ENCODE measurements around the gene CRTAC1.

DNA sequence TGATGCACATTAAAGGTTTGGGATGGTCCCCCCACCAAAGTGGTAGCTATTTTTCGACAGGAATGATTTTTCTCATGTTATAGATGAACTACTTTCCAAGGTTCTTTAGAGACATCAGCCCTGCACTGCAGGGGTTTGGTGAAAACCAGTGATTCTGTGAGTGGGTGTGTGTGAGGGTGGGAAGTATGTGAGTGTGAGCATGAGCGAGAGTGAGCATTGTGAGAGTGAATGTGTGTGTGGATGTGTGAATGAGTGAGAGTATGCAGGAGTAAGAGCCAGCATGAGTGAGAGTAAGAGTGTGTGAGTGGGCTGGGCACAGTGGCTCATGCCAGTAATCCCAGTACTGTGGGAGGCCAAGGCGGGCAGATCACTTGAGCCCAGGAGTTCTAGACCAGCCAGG, 105.7 kb downstream of the CRTAC1 start:
- TF ChIP-seq, protein P1, sequence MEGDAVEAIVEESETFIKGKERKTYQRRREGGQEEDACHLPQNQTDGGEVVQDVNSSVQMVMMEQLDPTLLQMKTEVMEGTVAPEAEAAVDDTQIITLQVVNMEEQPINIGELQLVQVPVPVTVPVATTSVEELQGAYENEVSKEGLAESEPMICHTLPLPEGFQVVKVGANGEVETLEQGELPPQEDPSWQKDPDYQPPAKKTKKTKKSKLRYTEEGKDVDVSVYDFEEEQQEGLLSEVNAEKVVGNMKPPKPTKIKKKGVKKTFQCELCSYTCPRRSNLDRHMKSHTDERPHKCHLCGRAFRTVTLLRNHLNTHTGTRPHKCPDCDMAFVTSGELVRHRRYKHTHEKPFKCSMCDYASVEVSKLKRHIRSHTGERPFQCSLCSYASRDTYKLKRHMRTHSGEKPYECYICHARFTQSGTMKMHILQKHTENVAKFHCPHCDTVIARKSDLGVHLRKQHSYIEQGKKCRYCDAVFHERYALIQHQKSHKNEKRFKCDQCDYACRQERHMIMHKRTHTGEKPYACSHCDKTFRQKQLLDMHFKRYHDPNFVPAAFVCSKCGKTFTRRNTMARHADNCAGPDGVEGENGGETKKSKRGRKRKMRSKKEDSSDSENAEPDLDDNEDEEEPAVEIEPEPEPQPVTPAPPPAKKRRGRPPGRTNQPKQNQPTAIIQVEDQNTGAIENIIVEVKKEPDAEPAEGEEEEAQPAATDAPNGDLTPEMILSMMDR (conservative IDR thresholded peaks at IDR 0.05 in 1 of 2, IDR thresholded peaks at IDR 0.05 in 1 of 2; ENCODE audit: extremely low read depth in 1 of 2, insufficient read depth in 1 of 2, low read depth in 1 of 2, low read length in 2 of 2): no peak
- TF ChIP-seq EZH2 (IDR thresholded peaks at IDR 0.05; ENCODE audit: borderline replicate concordance, low read length): no peak
